GM23248 (cell line): ENCODE data around the gene ANOS1.

Source experiments
- EZH2 ChIP-seq: fragments of 200-600 bp; sonication (generic); IDR thresholded peaks from 2 replicates; pipeline ENCODE4 v1.6.1; 2018; ENCODE audit warnings: antibody characterized with exemption, mild to moderate bottlenecking; ENCODE audit not compliant: insufficient read depth, poor library complexity, severe bottlenecking
- EZH2phosphoT487 ChIP-seq: fragments of 200-600 bp; sonication (generic); IDR thresholded peaks from 2 replicates; pipeline ENCODE4 v1.6.1; 2018; ENCODE audit warnings: antibody characterized with exemption, moderate library complexity, mild to moderate bottlenecking, low read depth; ENCODE audit not compliant: insufficient read depth

- 0 out of 2 replicates have a peak, but pooled peaks have one; percentile 14 for TF ChIP-seq EZH2phosphoT487
- no peak for TF ChIP-seq EZH2
Observed at GRCh38 chrX:8731559-8732395, at the start of gene ANOS1.
